Prostate gland (tissue), 2 donors: Measurements from ENCODE around the gene MRGPRD. TPM values are rescaled to one million over a fixed set of nuclear protein-coding genes. Genes with fewer than 3 reads are reported as not detected.
A peak's percentile ranks its signal among the peaks of the same experiment; 100 is the strongest.

Experiments used
- DNase-seq: peaks from one replicate; pipeline ENCODE4 v3.0.0-alpha.2; 2019; ENCODE audit warnings: low spot score
- H3K27ac ChIP-seq, 2 donors: fragments of 200-600 bp; sonication (generic); 2 replicates each; pipeline ENCODE4 v1.5.1; 2017 to 2019
- H3K27me3 ChIP-seq: fragments of 200-600 bp; sonication (generic); replicated peaks from 2 replicates; pipeline ENCODE4 v1.5.1; 2019; ENCODE audit not compliant: insufficient read depth
- H3K36me3 ChIP-seq, 2 donors: fragments of 200-600 bp; sonication (generic); 1 replicate in 1 of 2; 2 replicates in 1 of 2; pipeline versions ENCODE4 v1.5.1 to v1.8.1; 2017 to 2019
- H3K4me1 ChIP-seq: fragments of 200-600 bp; sonication (generic); replicated peaks from 2 replicates; pipeline ENCODE4 v1.5.1; 2019
- H3K4me3 ChIP-seq, 2 donors: fragments of 200-600 bp; sonication (generic); 2 replicates each; pipeline ENCODE4 v1.5.1; 2017 to 2019
- H3K9me3 ChIP-seq: fragments of 200-600 bp; sonication (generic); 2 replicates; pipeline ENCODE4 v1.5.1; 2017
- CTCF ChIP-seq, 4 experiments: fragments of 200-600 bp in 2 of 4; fragments of 450-650 bp in 2 of 4; sonication (generic) in 2 of 4; IDR thresholded peaks; 1 replicate in 3 of 4; 2 replicates in 1 of 4; pipeline ENCODE4 v1.5.1; 2016 to 2019; ENCODE audit warnings: antibody characterized with exemption in 4 of 4, mild to moderate bottlenecking in 2 of 4, moderate library complexity in 2 of 4
- POLR2A ChIP-seq: fragments of 450-650 bp; IDR thresholded peaks from one replicate; pipeline ENCODE4 v1.6.1; 2016; ENCODE audit warnings: antibody characterized with exemption, mild to moderate bottlenecking
- POLR2AphosphoS5 ChIP-seq: sonication (generic); formaldehyde crosslinking; IDR thresholded peaks from one replicate; pipeline ENCODE4 v1.6.1; 2017; ENCODE audit warnings: antibody characterized with exemption
- WGBS: methylation state at CpG from one replicate; pipeline ENCODE4 v1.1.5; 2018; 5-methylcytosine and 5-hydroxymethylcytosine counted together
- intact Hi-C: fragments of 100-400 bp; cut with DNase I; formaldehyde crosslinking; loops from one replicate; pipeline ENCODE4 v1.14.2; 2022
- total RNA-seq, 2 donors: library from RNA; depleted of rRNA; stranded (reverse); fragments of >200 nt; gene quantifications; one replicate each; pipeline ENCODE4 v1.1.0, GENCODE V29; 2016

Gene MRGPRD
- total RNA-seq, 2 donors from 2014 or later, result not detected

GRCh38 chr11:69005631-69006368 is 25.0 kb upstream of the MRGPRD start:
- Histone ChIP-seq H3K27ac (no peak overlapping the region), H3K9me3 (no peaks in the 10 kb centered on the region), H3K4me3 (no peak overlapping the region), H3K36me3 (no peaks in the 10 kb centered on the region), H3K4me1 (peaks cover 3% of the 10 kb centered on the region), H3K27me3 (no peaks in the 10 kb centered on the region)
- DNase-seq, result no peak
- no peak for TF ChIP-seq CTCF (IDR thresholded peaks at IDR 0.05)
- TF ChIP-seq POLR2A, result no peak
- no peak for TF ChIP-seq POLR2AphosphoS5
- intact Hi-C loops, result no loop called here
- 91% methylated on average over 48 of the region's 48 CpGs for WGBS

GRCh38 chr11:69005183-69005630 is 24.4 kb upstream of the MRGPRD start:
- H3K27me3 ChIP-seq, result no peaks in the 10 kb centered on the region
- intact Hi-C loops, result no loop called here
- H3K9me3 ChIP-seq, result no peaks in the 10 kb centered on the region
- WGBS, result 75% methylated on average over 23 of the region's 27 CpGs
- no peaks in the 10 kb centered on the region for H3K36me3 ChIP-seq
- no peak overlapping the region for H3K4me3 ChIP-seq
- TF ChIP-seq CTCF (IDR thresholded peaks at IDR 0.05) (no peak), POLR2A (no peak), POLR2AphosphoS5 (no peak)
- H3K4me1 ChIP-seq, result peaks cover 3% of the 10 kb centered on the region
- DNase-seq, result no peak
- H3K27ac ChIP-seq, result peak overlapping the region; percentile 19 to 60

- WGBS, result 76% methylated on average over 11 of the region's 13 CpGs
- no peak overlapping the region for H3K4me3 ChIP-seq
- no peak for DNase-seq
- no peaks in the 10 kb centered on the region for H3K9me3 ChIP-seq
- H3K27me3 ChIP-seq, result no peaks in the 10 kb centered on the region
- peaks cover 3% of the 10 kb centered on the region for H3K4me1 ChIP-seq
- H3K36me3 ChIP-seq, result no peaks in the 10 kb centered on the region
- intact Hi-C loops, result no loop called here
- peak overlapping the region; percentile 19 to 60 for H3K27ac ChIP-seq
- TF ChIP-seq POLR2A (no peak), POLR2AphosphoS5 (peak; percentile 7), CTCF (IDR thresholded peaks at IDR 0.05) (no peak)
Observed at GRCh38 chr11:69004411-69005182, 23.8 kb upstream of the MRGPRD start.

GRCh38 chr11:69003866-69004367 is 23.1 kb upstream of the MRGPRD start:
- Histone ChIP-seq H3K9me3 (no peaks in the 10 kb centered on the region), H3K27me3 (no peaks in the 10 kb centered on the region), H3K27ac (peak overlapping the region; percentile 56 to 60), H3K4me3 (no peak overlapping the region), H3K4me1 (peaks cover 3% of the 10 kb centered on the region), H3K36me3 (no peaks in the 10 kb centered on the region)
- 89% methylated on average over 20 of the region's 20 CpGs for WGBS
- TF ChIP-seq CTCF (IDR thresholded peaks at IDR 0.05), result no peak
- no peak for TF ChIP-seq POLR2AphosphoS5
- no peak for TF ChIP-seq POLR2A
- intact Hi-C loops, result no loop called here
- no peak for DNase-seq
